HCT116 (cell line): ENCODE results near the gene GRID2. TPM values are rescaled to one million over a fixed set of nuclear protein-coding genes. Genes with fewer than 3 reads are reported as not detected.

Experiments
- ATAC-seq: fragments of 200-7000 bp; cut with Tn5 transposase; 2 replicates; pipeline ENCODE4 v1.9.1; 2020; ENCODE audit warnings: mild to moderate bottlenecking, moderate library complexity
- BruUV-seq: library from RNA; stranded (reverse); fragments of 400-500 nt; replicated peaks from 2 replicates; lab custom pipeline; 2021; lab: Mats Ljungman, UMichigan
- CTCF ChIA-PET: fragments of 300-600 bp; sonication (Branson Sonifier 250); formaldehyde crosslinking; loops from one replicate; lab custom pipeline; 2021; ENCODE audit warnings: antibody characterized with exemption; lab: Charles Lee
- POLR2A ChIA-PET: fragments of 300-600, 350-600 bp; sonication (Branson Sonifier 250); formaldehyde crosslinking; loops from one replicate; lab custom pipeline; 2021; ENCODE audit warnings: antibody characterized with exemption; lab: Charles Lee
- RAD21 ChIA-PET, 2 experiments: fragments of 300-600 bp; sonication (Branson Sonifier 250); formaldehyde crosslinking; loops; one replicate each; lab custom pipeline; 2023; ENCODE audit warnings: low total read pairs in 2 of 2; ENCODE audit not compliant: uncharacterized antibody in 2 of 2, unreplicated experiment in 2 of 2, low non-redundant PET in 1 of 2; lab: Charles Lee
- DNase-seq: peaks from one replicate; pipeline ENCODE4 v3.0.0-alpha.2; 2010; ENCODE audit warnings: low read depth, low spot score
- H2AFZ ChIP-seq: fragments of 200-600 bp; shearing (Covaris generic), sonication (generic); 2 replicates; pipeline ENCODE4 v1.6.1; 2017; ENCODE audit warnings: low read depth, mixed run types, mixed read lengths, antibody characterized with exemption, low read length; ENCODE audit not compliant: poor library complexity, severe bottlenecking
- H3K27ac ChIP-seq: 2 replicates; pipeline ENCODE4 v1.5.1; 2012; ENCODE audit warnings: low read depth, low read length
- H3K27me3 ChIP-seq: fragments of 200-600 bp; sonication (generic); 2 replicates; pipeline ENCODE4 v1.6.1; 2016; ENCODE audit warnings: mixed run types, low read length, mixed read lengths; ENCODE audit not compliant: insufficient read depth
- H3K36me3 ChIP-seq, 2 experiments: fragments of 200-500 bp in 1 of 2; fragments of 200-600 bp in 1 of 2; sonication (Bioruptor generic) in 1 of 2; sonication (generic) in 1 of 2; 2 replicates each; pipeline versions ENCODE4 v1.5.1 to v1.6.1; 2014 to 2016; ENCODE audit warnings: low read length in 2 of 2, inconsistent platforms in 1 of 2, mixed read lengths in 1 of 2, mixed run types in 1 of 2; ENCODE audit not compliant: insufficient read depth in 2 of 2, control insufficient read depth in 1 of 2
- H3K4me1 ChIP-seq, 2 experiments: fragments of 200-600 bp in 1 of 2; sonication (generic) in 1 of 2; 2 replicates each; pipeline versions ENCODE4 v1.5.1 to v1.6.1; 2012 to 2017; ENCODE audit warnings: low read length in 2 of 2, inconsistent platforms in 1 of 2, mild to moderate bottlenecking in 1 of 2, mixed read lengths in 1 of 2, mixed run types in 1 of 2, moderate library complexity in 1 of 2; ENCODE audit not compliant: insufficient read depth in 2 of 2, control insufficient read depth in 1 of 2
- H3K4me2 ChIP-seq: fragments of 200-600 bp; sonication (generic); 2 replicates; pipeline ENCODE4 v1.6.1; 2017; ENCODE audit warnings: mixed run types, low read length, mixed read lengths
- H3K4me3 ChIP-seq, 2 experiments: fragments of 200-600 bp in 1 of 2; sonication (generic) in 1 of 2; replicated peaks in 1 of 2; 2 replicates each; pipeline ENCODE4 v1.5.1; 2011 to 2016; ENCODE audit warnings: low read length in 2 of 2, control low read depth in 1 of 2, low read depth in 1 of 2, mild to moderate bottlenecking in 1 of 2, mixed read lengths in 1 of 2, mixed run types in 1 of 2
- H3K79me2 ChIP-seq: fragments of 200-600 bp; sonication (generic); 2 replicates; pipeline ENCODE4 v1.6.1; 2017; ENCODE audit warnings: mild to moderate bottlenecking, mixed run types, low read length, moderate library complexity, mixed read lengths; ENCODE audit not compliant: insufficient read depth
- H3K9ac ChIP-seq: fragments of 200-600 bp; sonication (generic); 2 replicates; pipeline ENCODE4 v1.6.1; 2016; ENCODE audit warnings: low read length, mixed read lengths
- H3K9me2 ChIP-seq: fragments of 200-600 bp; sonication (generic), shearing (Covaris generic); 2 replicates; pipeline ENCODE4 v1.6.1; 2017; ENCODE audit warnings: mixed run types, mild to moderate bottlenecking, moderate library complexity; ENCODE audit not compliant: insufficient read depth
- H3K9me3 ChIP-seq, 2 experiments: fragments of 200-500 bp in 1 of 2; fragments of 200-600 bp in 1 of 2; sonication (Bioruptor generic) in 1 of 2; sonication (generic) in 1 of 2; 2 replicates each; pipeline ENCODE4 v1.6.1; 2014 to 2017; ENCODE audit warnings: low read length in 2 of 2, mixed read lengths in 2 of 2, inconsistent platforms in 1 of 2, low read depth in 1 of 2, mild to moderate bottlenecking in 1 of 2, mixed run types in 1 of 2, moderate library complexity in 1 of 2; ENCODE audit not compliant: control insufficient read depth in 1 of 2, insufficient read depth in 1 of 2
- H4K20me1 ChIP-seq: fragments of 200-600 bp; sonication (generic), shearing (Covaris generic); 2 replicates; pipeline ENCODE4 v1.6.1; 2017; ENCODE audit warnings: mixed run types, mild to moderate bottlenecking, moderate library complexity; ENCODE audit not compliant: insufficient read depth
- ATF3 ChIP-seq: IDR thresholded peaks from 2 replicates; pipeline ENCODE4 v1.6.1; 2012
- CBX3 ChIP-seq: IDR thresholded peaks from 2 replicates; pipeline ENCODE4 v1.6.1; 2012; ENCODE audit warnings: low read depth
- ELF1 ChIP-seq: IDR thresholded peaks from 2 replicates; pipeline ENCODE4 v1.6.1; 2012; ENCODE audit warnings: low read depth, borderline replicate concordance
- EZH2phosphoT487 ChIP-seq: fragments of 200-600 bp; IDR thresholded peaks from 2 replicates; pipeline ENCODE4 v1.6.1; 2018; ENCODE audit warnings: antibody characterized with exemption, borderline replicate concordance
- FOSL1 ChIP-seq: IDR thresholded peaks from 2 replicates; pipeline ENCODE4 v1.6.1; 2012; ENCODE audit warnings: low read depth
- JUND ChIP-seq: IDR thresholded peaks from 2 replicates; pipeline ENCODE4 v1.6.1; 2012
- MAX ChIP-seq: IDR thresholded peaks from 2 replicates; pipeline ENCODE4 v1.6.1; 2012
- POLR2AphosphoS5 ChIP-seq: IDR thresholded peaks from 2 replicates; pipeline ENCODE4 v1.6.1; 2011; ENCODE audit warnings: mild to moderate bottlenecking, low read depth, low read length, moderate library complexity
- RAD21 ChIP-seq: IDR thresholded peaks from 2 replicates; pipeline ENCODE4 v1.6.1; 2012; ENCODE audit warnings: low read depth, mild to moderate bottlenecking
- SIN3A ChIP-seq: IDR thresholded peaks from 2 replicates; pipeline ENCODE4 v1.6.1; 2012; ENCODE audit warnings: low read depth
- SP1 ChIP-seq: IDR thresholded peaks from 2 replicates; pipeline ENCODE4 v1.6.1; 2012; ENCODE audit warnings: low read depth
- TCF7L2 ChIP-seq: IDR thresholded peaks from 2 replicates; pipeline ENCODE4 v1.7.0; 2011; ENCODE audit warnings: borderline replicate concordance, inconsistent platforms; ENCODE audit not compliant: insufficient read depth, insufficient read length; ENCODE audit errors: extremely low read depth
- ZFX ChIP-seq: fragments of 450-650 bp; IDR thresholded peaks from 2 replicates; pipeline ENCODE4 v1.6.1; 2017
- intact Hi-C: fragments of 100-400 bp; cut with micrococcal nuclease; formaldehyde crosslinking; loops from 2 replicates; pipeline ENCODE4 v1.10.0; 2022
- total RNA-seq: library from RNA; stranded (reverse); gene quantifications from one replicate; pipeline ENCODE4 v1.2.1, GENCODE V29; 2021; ENCODE audit not compliant: unreplicated experiment

GRID2 gene
- total RNA-seq, 1 experiment from 2014 or later = not detected

DNA sequence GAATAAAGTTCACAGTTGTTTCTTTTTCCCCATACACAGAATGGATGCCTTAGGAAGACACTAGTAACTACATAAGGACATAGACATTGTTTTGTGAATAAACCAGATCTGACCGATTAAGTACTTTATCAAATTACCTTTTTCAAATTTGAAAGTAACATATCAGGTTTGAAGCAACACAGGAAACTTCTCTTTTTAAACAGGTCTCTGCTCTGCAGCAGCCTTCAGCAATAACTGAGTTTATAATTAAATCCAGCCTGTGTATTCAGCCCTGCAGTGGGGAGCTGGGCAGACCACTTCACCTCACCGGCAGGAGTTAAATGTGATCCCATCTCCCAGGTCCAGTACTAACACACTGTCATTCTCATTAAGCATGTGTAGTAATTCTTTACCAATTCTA is 1456.5 kb downstream of the GRID2 start:
- Histone ChIP-seq H3K27me3 (no peaks in the 10 kb centered on the region), H3K4me2 (no peak overlapping the region), H3K79me2 (no peaks in the 10 kb centered on the region), H3K9ac (no peak overlapping the region), H3K36me3 (no peaks in the 10 kb centered on the region), H4K20me1 (no peaks in the 10 kb centered on the region), H3K4me1 (no peaks in the 10 kb centered on the region), H2AFZ (no peak overlapping the region), H3K4me3 (no peak overlapping the region), H3K9me2 (no peaks in the 10 kb centered on the region), H3K27ac (no peak overlapping the region), H3K9me3 (no peaks in the 10 kb centered on the region)
- ChIA-PET RAD21 (no interaction called here), CTCF (no interaction called here), POLR2A (no interaction called here)
- DNase-seq = no peak
- TF ChIP-seq POLR2AphosphoS5 = no peak
- no peak for TF ChIP-seq ATF3
- TF ChIP-seq CBX3 = no peak
- no peak for TF ChIP-seq JUND
- no peak for TF ChIP-seq MAX
- no peak for TF ChIP-seq ELF1
- no peak for TF ChIP-seq FOSL1
- no peak for TF ChIP-seq EZH2phosphoT487
- TF ChIP-seq TCF7L2 = no peak
- TF ChIP-seq RAD21 = no peak
- TF ChIP-seq SP1 = no peak
- TF ChIP-seq ZFX = no peak
- intact Hi-C loops = loop anchor here (10.0 kb wide), 1 partner anchor 1585 kb away; no protein-coding TSS in a partner anchor
- ATAC-seq = no peak
- no TSS peak for BruUV-seq

GRCh38 chr4:93761286-93761685 is 1457.5 kb downstream of the GRID2 start:
- TF ChIP-seq EZH2phosphoT487 (no peak), SIN3A (no peak), CBX3 (no peak), RAD21 (no peak), FOSL1 (no peak), JUND (no peak), POLR2AphosphoS5 (no peak)
- no peaks in the 10 kb centered on the region for H3K27me3 ChIP-seq
- ChIA-PET RAD21 (no interaction called here), POLR2A (no interaction called here), CTCF (no interaction called here)
- BruUV-seq = no TSS peak
- H3K36me3 ChIP-seq = no peaks in the 10 kb centered on the region
- H2AFZ ChIP-seq = no peak overlapping the region
- intact Hi-C loops = loop anchor here (10.0 kb wide), 1 partner anchor 1586 kb away; no protein-coding TSS in a partner anchor
- H3K4me3 ChIP-seq = no peak overlapping the region
- H3K4me1 ChIP-seq = no peaks in the 10 kb centered on the region
- no peaks in the 10 kb centered on the region for H3K9me3 ChIP-seq
- H3K79me2 ChIP-seq = no peaks in the 10 kb centered on the region
- H3K4me2 ChIP-seq = no peak overlapping the region
- H3K9ac ChIP-seq = no peak overlapping the region
- no peak for DNase-seq
- H4K20me1 ChIP-seq = no peaks in the 10 kb centered on the region
- no peaks in the 10 kb centered on the region for H3K9me2 ChIP-seq
- ATAC-seq = no peak
- no peak overlapping the region for H3K27ac ChIP-seq
